Fibroblast of pulmonary artery (primary cell): ENCODE measurements around the gene CRYAB.
A peak's percentile ranks its signal among the peaks of the same experiment; 100 is the strongest.
"Not testable (repeated sequence)": the region's sequence is repeated elsewhere in the genome, so short reads cannot be mapped to it uniquely, and the experiment has no call there.

Source experiments
- DNase-seq: peaks from one replicate; pipeline ENCODE4 v3.0.0-alpha.2; 2010; ENCODE audit warnings: low read depth
- H3K4me3 ChIP-seq: replicated peaks from 2 replicates; pipeline ENCODE4 v1.5.1; 2011; ENCODE audit warnings: low read depth, mild to moderate bottlenecking, control low read depth, low read length, moderate library complexity
- TF ChIP-seq, protein P1 (sequence below): IDR thresholded peaks from 2 replicates; pipeline ENCODE4 v1.5.1; 2011; ENCODE audit warnings: mild to moderate bottlenecking, control low read depth, low read length, inconsistent platforms; ENCODE audit errors: missing control alignments

CRYAB gene

DNA sequence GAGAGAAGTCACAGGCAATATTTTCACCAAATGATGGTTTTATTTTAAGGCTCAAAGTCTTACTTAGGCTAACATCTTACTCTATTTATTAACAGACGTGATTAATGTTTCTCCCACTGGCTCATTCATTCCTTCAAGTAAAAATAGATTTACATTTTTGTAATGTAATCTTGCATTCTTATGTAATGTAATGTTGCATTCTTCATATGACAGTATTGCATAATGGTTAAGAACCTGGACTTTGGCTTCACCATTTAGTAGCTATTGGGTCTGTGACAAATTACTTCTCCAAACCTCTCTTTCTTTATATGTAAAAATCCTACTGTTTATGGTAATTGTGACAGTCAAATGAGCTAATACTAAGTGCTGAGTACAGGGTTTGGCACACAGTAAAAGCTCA lies 22.3 kb upstream of the CRYAB start:
- peak; percentile 39 for DNase-seq
- TF ChIP-seq, protein P1, sequence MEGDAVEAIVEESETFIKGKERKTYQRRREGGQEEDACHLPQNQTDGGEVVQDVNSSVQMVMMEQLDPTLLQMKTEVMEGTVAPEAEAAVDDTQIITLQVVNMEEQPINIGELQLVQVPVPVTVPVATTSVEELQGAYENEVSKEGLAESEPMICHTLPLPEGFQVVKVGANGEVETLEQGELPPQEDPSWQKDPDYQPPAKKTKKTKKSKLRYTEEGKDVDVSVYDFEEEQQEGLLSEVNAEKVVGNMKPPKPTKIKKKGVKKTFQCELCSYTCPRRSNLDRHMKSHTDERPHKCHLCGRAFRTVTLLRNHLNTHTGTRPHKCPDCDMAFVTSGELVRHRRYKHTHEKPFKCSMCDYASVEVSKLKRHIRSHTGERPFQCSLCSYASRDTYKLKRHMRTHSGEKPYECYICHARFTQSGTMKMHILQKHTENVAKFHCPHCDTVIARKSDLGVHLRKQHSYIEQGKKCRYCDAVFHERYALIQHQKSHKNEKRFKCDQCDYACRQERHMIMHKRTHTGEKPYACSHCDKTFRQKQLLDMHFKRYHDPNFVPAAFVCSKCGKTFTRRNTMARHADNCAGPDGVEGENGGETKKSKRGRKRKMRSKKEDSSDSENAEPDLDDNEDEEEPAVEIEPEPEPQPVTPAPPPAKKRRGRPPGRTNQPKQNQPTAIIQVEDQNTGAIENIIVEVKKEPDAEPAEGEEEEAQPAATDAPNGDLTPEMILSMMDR: no peak
- no peak overlapping the region for H3K4me3 ChIP-seq

DNA sequence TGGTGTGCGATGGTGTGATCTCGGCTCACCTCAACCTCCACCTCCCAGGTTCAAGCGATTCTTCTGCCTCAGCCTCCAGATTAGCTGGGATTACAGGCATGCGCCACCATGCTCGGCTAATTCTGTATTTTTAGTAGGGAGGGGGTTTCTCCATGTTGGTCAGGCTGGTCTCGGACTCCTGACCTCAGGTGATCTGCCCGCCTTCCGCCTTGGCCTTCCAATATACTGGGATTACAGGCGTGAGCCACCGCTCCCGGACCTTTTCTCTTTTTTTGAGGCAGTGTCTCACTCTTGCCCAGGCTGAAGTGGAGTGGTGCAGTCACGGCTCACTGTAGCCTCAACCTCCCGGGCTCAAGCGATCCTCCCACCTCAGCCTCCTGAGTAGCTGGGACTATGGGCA lies 21.6 kb upstream of the CRYAB start:
- DNase-seq, H3K4me3 ChIP-seq: not testable (repeated sequence)

DNA sequence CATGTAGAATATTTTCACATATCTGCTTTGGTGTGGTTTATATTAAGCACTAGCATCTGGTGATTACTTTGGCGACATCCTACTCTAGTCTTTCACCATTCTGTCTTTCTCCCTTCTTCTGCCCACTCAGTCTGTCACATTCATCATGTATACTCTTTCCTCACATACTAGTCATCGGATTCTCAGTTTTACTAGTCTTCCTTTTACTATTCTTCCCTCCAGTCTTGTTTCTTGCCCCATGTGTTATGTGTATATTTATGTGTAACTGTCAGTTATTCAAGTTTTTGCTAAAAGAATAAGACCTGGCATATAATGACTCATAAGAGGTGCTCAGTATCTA lies 21.0 kb upstream of the CRYAB start:
- TF ChIP-seq, protein P1: no peak
- no peak overlapping the region for H3K4me3 ChIP-seq
- no peak for DNase-seq

DNA sequence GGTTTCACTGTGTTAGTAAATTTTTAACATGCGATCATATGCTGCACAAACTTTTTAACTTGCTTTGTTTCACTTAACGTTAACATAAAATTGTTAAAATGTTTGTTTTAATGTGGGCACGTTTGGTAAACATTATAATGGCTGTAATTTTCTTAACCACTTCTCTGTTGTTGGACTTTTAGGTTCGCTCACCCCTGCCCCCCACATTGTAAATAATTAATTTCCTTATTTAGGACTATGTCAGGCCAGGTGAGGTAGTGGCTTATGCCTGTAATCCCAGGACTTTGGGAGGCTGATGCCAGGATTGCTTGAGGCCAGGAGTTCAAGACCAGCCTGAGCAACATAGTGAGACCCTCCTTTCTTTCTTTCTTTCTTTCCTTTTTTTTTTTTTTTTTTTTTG lies 18.9 kb upstream of the CRYAB start:
- TF ChIP-seq, protein P1: no peak
- no peak for DNase-seq
- H3K4me3 ChIP-seq: no peak overlapping the region

DNA sequence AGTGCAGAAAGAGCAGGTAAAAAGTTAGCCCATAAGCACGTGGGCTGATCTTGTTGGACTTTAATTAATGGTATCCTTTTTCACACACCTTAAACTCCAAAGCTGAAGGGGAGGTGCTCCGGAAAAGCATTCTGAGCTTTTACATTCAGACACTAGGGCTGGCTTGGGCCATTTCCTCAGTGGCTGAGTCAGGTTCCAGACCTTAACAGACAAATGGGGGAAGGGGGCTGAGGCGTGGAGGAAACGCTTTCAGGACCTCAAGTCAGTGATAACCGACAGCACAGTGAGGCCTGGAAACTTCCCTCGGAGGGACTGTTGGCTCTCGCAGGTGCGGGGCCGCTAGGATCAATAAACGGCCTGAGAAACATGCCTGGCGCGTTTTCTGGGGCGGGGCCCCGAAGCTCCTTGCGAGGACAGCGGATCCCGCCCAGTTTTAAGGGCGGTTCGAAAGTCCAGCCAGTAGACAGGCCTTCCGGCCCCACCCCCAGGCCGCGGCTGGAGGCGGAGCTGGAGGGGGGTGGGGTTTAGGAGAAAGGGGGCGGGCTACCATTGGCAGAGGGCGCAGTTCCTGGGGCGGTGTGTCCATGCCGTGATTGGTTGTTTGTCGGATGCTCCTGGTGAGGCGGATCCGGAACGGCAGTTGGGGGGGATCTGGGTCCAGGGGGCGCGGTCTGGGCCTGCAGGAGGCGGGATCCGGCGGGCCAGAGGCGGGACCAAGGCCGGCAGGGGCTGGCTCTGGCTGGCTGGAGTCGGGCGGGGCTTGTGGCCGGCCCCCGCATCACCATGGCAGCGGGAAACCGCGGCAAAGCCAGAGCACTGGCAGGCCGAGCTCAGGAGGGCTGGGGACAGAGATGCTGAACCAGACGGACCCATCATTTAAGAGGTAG lies 15.2 kb upstream of the CRYAB start:
- DNase-seq: peak; percentile 97
- H3K4me3 ChIP-seq: peak overlapping the region; percentile 56
- TF ChIP-seq, protein P1: no peak

DNA sequence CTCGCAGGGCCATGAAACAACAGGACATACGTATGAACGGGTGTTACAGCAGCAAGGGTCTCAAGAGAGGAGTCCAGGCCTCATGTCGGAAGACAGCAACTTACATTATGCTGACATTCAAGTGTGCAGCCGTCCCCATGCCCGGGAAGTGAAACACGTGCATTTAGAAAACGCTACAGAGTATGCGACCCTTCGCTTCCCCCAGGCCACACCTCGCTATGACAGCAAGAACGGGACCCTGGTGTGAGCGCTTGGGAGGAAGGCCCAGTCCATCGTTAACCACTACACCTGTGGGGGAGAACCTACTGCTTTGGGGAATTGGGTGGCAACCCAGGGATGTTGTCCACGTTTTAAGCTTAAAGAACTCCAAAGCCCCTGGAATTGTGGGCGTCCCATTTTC lies 14.4 kb upstream of the CRYAB start:
- no peak for DNase-seq
- H3K4me3 ChIP-seq: no peak overlapping the region
- TF ChIP-seq, protein P1: no peak

DNA sequence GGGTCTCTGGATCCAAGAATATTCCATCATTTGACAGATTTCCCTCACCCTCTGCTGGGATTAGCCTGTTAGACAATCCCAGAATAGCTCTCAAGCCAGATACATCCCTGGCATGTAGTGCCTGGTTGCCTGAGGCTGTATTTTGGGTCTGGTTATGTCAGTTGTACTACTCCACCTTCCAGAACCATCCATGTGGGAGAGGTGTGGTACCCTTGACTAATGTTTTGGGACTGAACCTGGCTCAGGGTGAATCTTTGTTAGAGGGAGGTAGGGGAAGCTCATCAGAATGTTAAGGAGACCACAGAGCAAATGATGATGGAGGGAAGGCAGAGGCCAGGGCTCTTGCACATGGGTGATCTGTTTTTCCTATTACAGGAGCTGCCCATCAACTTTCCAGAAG lies 12.4 kb upstream of the CRYAB start:
- TF ChIP-seq, protein P1: no peak
- no peak for DNase-seq
- no peak overlapping the region for H3K4me3 ChIP-seq
